ENCODE measurements around the gene OXER1. TPM values are rescaled to one million over a fixed set of nuclear protein-coding genes. Genes with fewer than 3 reads are reported as not detected.

OXER1 gene
- total and polyA plus RNA-seq, 2 of the 13 experiments (the other 11 are each of a cell fraction or from before 2014, with no cell fraction given): 8.0 to 9.0 TPM

DNA sequence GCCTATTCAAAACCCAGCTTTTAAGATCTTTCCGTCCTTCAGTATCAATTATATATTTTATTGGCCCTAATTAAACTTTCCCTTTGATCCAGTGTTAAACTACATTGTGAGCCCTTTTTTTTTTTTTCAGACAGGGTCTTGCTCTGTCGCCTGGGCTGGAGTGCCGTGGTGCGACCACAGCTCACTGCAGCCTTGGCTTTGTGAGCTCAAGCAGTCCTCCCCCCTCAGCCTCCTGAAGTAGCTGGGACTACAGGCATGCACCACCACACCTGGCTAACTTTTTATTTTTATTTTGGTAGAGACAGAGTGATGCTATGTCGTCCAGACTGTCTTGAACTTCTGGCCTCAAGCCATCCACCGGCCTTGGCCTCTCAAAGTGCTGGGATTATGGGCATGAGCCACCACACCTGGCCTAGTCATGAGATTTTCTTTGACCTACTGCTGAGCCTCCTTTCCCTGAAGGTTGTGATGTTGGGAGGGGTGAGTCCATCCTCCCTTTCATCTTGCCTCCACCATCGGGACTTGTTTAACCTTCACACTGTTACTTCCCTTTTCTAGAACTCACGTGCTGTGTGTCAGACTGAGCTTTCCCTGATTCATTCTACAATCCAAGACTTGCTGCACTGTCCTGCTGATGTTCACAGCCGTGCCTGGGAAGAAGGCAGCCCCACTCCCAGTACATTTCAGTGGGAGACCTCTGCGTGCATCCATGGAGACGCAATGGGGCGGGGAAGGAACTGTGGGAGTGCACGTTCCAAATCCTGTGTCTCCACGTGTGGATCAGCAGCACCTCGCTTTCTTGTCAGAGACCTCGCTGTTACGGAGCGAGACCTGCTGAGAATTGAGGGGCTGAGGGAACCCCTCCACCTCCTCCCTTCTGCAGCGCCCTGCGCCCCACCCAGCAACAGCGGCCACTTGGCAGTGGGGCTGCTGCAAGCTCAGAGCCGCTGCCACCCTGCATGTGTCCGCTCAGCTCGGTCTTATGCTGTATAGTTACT, 10.8 kb downstream of the OXER1 start:
- Histone ChIP-seq H3K27me3 (ENCODE audit: control insufficient read depth in 1 of 2, insufficient read depth in 2 of 2, low read length in 2 of 2) (no peaks in the 10 kb centered on the region), H3K79me2 (ENCODE audit: insufficient read depth, low read length) (no peaks in the 10 kb centered on the region), H3K27ac (ENCODE audit: extremely low read length, insufficient read depth, low read length) (no peak overlapping the region), H3K4me1 (ENCODE audit: insufficient read depth, low read length) (peaks cover 16% of the 10 kb centered on the region), H3K4me2 (ENCODE audit: low read depth, low read length) (no peak overlapping the region), H3K4me3 (replicated peaks in 1 of 3; ENCODE audit: insufficient read depth in 1 of 3, low read depth in 2 of 3, low read length in 3 of 3) (no peak overlapping the region), H2AFZ (ENCODE audit: low read length) (no peak overlapping the region), H3K9ac (ENCODE audit: insufficient read depth, low read depth, low read length) (no peak overlapping the region), H3K36me3 (replicated peaks in 1 of 2; ENCODE audit: control insufficient read depth in 1 of 2, insufficient read depth in 2 of 2, low read length in 2 of 2) (no peaks in the 10 kb centered on the region; a peak in 1 of 5 replicates), H4K20me1 (ENCODE audit: insufficient read depth, low read length) (no peaks in the 10 kb centered on the region), H3K9me3 (ENCODE audit: low read length) (no peaks in the 10 kb centered on the region)
- no TSS peak for BruUV-seq (replicated peaks)
- FAIRE-seq (no peak), ATAC-seq (no peak), DNase-seq (ENCODE audit: low spot score) (no peak)
- TF ChIP-seq ZNF709 (CRISPR knock-in tag; IDR thresholded peaks at IDR 0.05): no peak
- no peak for TF ChIP-seq ZNF598 (CRISPR knock-in tag; IDR thresholded peaks at IDR 0.05; ENCODE audit: borderline replicate concordance)
- no peak for TF ChIP-seq ZNF253 (CRISPR knock-in tag; IDR thresholded peaks at IDR 0.05; ENCODE audit: borderline replicate concordance)
- no peak for TF ChIP-seq FOSL1 (CRISPR knock-in tag; IDR thresholded peaks at IDR 0.05; ENCODE audit: borderline replicate concordance)
- TF ChIP-seq, protein P1, sequence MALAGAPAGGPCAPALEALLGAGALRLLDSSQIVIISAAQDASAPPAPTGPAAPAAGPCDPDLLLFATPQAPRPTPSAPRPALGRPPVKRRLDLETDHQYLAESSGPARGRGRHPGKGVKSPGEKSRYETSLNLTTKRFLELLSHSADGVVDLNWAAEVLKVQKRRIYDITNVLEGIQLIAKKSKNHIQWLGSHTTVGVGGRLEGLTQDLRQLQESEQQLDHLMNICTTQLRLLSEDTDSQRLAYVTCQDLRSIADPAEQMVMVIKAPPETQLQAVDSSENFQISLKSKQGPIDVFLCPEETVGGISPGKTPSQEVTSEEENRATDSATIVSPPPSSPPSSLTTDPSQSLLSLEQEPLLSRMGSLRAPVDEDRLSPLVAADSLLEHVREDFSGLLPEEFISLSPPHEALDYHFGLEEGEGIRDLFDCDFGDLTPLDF (CRISPR knock-in tag; IDR thresholded peaks at IDR 0.05): no peak
- no peak for TF ChIP-seq NR1H2 (CRISPR knock-in tag; IDR thresholded peaks at IDR 0.05; ENCODE audit: borderline replicate concordance, low read depth)
- TF ChIP-seq RORA (CRISPR knock-in tag; IDR thresholded peaks at IDR 0.05): no peak
- TF ChIP-seq ARHGAP35 (CRISPR knock-in tag; IDR thresholded peaks at IDR 0.05; ENCODE audit: borderline replicate concordance): no peak
- TF ChIP-seq POGZ (CRISPR knock-in tag; IDR thresholded peaks at IDR 0.05): no peak
- TF ChIP-seq TRIM24 (CRISPR knock-in tag; IDR thresholded peaks at IDR 0.05): no peak
- TF ChIP-seq PAF1 (CRISPR knock-in tag; IDR thresholded peaks at IDR 0.05): no peak
- TF ChIP-seq, protein P2, sequence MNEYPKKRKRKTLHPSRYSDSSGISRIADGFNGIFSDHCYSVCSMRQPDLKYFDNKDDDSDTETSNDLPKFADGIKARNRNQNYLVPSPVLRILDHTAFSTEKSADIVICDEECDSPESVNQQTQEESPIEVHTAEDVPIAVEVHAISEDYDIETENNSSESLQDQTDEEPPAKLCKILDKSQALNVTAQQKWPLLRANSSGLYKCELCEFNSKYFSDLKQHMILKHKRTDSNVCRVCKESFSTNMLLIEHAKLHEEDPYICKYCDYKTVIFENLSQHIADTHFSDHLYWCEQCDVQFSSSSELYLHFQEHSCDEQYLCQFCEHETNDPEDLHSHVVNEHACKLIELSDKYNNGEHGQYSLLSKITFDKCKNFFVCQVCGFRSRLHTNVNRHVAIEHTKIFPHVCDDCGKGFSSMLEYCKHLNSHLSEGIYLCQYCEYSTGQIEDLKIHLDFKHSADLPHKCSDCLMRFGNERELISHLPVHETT (CRISPR knock-in tag; conservative IDR thresholded peaks at IDR 0.05): no peak
- no peak for TF ChIP-seq HNRNPH1 (optimal IDR thresholded peaks at IDR 0.05; ENCODE audit: low read depth, low read length)
- intact Hi-C loops (cut with micrococcal nuclease; ENCODE audit: unreplicated experiment): no loop called here
- in situ Hi-C loops (cut with HindIII; ENCODE audit: extremely low pct_ligation_motif_present, low pct_unique_long_range_greater_than_20kb): no loop called here
- POLR2A ChIA-PET: no interaction called here
- CTCF ChIA-PET (ENCODE audit: low intra/inter-chr PET ratio, low total read pairs): no interaction called here
- WGBS (ENCODE audit: low lambda C conversion rate): 90% methylated on average over 24 of the region's 24 CpGs
